Fibroblast of skin of left biceps (primary cell): ENCODE measurements around the gene SYNGAP1.
"Not testable (repeated sequence)": the region's sequence is repeated elsewhere in the genome, so short reads cannot be mapped to it uniquely, and the experiment has no call there.

Experiments
- DNase-seq, 2 experiments: peaks; one replicate each; pipeline ENCODE4 v3.0.0-alpha.2; 2013; ENCODE audit warnings: low read depth in 2 of 2

SYNGAP1 gene

DNA sequence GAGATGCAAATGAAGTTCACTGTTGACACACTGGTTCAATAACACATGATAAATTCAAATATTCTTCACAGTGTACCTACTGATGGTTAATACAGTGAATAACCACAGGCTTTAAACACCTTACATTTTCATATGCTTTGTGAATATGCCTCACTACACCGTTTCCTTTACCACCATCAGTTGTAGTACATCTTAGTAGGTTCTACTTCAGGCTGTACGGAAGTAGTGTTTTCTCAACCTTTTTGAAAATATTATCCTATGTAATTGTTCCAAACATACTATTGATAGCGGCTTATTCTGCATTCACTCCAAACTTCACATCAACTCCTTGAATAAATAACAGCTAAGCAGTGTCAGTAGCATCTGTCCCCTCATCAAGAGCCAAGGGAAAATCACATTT is 49.8 kb downstream of the SYNGAP1 start:
- no peak for DNase-seq

- no peak for DNase-seq
Measured at GRCh38 chr6:33477864-33478263, 58.0 kb downstream of the SYNGAP1 start.

DNA sequence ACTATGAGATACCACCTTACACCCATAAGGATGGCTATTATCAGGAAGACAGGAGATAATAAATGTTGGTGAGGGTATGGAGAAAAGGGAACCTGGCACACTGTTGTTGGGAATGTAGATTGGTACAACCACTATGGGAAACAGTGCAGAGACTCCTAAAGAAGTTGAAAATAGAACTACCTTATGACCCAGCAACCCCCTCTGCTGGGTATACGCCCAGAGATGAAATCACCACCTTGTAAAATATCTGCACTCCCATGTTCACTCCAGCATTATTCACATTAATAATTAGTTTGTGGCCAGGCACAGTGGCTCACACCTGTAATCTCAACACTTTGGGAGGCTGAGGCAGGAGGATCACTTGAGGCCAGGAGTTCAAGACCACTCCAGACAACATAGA is 61.3 kb downstream of the SYNGAP1 start:
- no peak for DNase-seq

GRCh38 chr6:33482620-33483019 is 62.8 kb downstream of the SYNGAP1 start:
- not testable (repeated sequence) for DNase-seq

GRCh38 chr6:33483678-33484077 is 63.8 kb downstream of the SYNGAP1 start:
- no peak for DNase-seq

GRCh38 chr6:33484673-33485262 is 64.9 kb downstream of the SYNGAP1 start:
- not testable (repeated sequence) for DNase-seq

DNA sequence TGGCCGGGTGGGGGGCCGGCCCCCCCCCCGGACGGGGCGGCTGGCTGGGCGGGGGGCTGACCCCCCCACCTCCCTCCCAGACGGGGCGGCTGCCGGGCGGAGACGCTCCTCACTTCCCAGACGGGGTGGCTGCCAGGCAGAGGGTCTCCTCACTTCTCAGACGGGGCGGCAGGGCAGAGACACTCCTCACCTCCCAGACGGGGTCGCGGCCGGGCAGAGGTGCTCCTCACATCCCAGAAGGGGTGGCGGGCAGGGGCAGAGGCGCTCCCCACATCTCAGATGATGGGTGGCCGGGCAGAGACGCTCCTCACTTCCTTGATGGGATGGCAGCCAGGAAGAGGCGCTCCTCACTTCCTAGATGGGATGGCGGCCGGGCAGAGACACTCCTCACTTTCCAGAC is 65.8 kb downstream of the SYNGAP1 start:
- not testable (repeated sequence) for DNase-seq

DNA sequence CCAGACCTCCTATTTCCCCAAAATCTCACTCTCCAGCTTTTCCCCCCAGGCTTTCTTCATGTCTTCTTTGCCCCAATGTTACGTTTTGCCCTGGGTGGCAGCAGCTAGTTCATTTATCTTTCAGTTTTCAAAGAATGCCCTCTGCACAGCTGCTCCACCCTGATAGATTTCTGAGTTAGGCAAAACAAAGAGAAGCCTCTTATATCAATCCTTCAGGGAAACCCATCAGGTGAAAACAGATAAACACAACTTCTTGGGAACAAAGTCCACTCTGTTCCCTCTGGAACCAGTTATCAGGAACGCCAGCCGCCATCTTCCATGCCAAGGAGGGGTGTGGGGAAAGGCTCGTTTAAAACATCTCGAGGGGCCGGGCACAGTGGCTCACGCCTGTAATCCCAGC is 68.5 kb downstream of the SYNGAP1 start:
- DNase-seq = no peak

DNA sequence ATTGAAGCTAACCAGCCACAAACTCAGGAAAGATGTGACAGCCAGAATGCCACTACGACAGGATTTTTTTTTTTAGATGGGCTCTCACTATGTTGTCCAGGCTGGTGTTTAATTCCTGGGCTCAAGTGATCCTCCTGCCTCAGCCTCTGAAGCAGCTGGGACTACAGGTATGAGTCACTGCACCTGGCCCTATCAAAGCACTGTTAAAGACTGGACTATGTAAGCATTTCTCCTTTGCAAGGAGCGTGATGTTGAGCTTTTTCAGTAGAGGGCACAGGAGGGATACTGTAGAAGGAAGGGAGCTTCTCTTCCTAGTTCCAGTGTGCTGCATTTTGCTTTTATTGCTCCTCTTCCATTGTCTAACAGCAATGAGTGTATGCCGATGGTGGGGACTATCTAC is 70.3 kb downstream of the SYNGAP1 start:
- no peak for DNase-seq

DNA sequence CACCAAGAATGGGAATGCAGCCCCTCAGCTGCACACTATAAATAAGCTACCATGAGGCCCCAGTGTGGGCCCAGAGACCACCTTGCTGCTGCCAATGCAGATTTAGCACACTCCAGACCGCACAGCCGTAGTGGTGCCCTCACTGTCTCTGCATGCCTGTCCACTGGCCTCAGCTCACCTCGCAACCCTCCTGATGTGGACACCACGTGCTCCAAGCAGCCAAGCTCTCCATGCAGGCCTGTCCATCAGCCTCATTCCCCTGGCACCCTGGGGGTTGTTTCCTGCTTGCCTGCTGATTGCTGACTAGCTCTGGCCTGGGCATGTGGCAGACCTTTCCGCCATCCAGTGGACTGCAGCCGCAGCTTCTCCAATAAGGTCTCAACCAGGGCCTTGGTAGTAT is 70.8 kb downstream of the SYNGAP1 start:
- no peak for DNase-seq

DNA sequence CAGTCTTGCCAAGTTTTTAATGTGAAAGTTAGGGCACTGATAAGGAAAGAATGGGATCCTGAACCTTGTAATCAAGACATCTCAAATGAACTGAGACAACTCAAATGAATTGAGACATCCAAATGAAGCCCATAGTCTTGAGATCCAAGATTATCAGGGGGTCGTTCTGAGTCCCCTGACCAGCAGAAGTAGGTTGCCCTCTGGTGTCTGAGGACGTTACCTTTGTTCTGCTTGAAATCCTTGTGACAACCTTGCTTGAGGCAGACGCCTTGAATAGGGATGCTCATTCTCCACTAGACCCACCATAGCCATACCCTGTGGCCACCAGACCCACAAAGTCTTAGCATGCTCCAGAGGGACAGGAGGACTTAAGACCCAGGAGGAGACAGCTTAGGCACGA is 72.2 kb downstream of the SYNGAP1 start:
- DNase-seq = no peak

DNA sequence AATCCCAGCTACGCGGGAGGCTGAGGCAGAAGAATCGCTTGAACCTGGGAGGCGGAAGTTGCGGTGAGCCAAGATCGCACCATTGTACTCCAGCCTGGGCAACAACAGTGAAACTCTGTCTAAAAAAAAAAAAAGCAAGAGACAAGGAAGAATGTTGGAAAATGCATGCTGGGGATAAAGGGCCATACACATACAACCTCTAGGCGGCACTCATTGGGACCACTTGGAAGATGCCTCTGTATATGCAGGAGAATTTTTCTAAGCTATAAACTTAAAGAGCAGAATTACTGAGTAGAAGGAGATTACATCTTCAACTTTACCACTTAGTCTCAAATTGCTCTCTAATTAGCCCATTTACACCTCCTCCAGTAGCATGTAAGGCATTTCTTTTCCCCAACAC is 77.3 kb downstream of the SYNGAP1 start:
- no peak for DNase-seq

GRCh38 chr6:33502486-33502885 is 82.6 kb downstream of the SYNGAP1 start:
- DNase-seq = no peak

GRCh38 chr6:33504486-33504885 is 84.6 kb downstream of the SYNGAP1 start:
- no peak for DNase-seq
